GM20000 (cell line): ENCODE data around the gene RPL19.
A peak's percentile ranks its signal among the peaks of the same experiment; 100 is the strongest.

Experiments used
- DNase-seq: peaks from one replicate; pipeline ENCODE4 v3.0.0; 2012; ENCODE audit warnings: low spot score
- TF ChIP-seq, protein P1 (sequence below): IDR thresholded peaks from 2 replicates; pipeline ENCODE4 v1.5.1; 2012; ENCODE audit warnings: mild to moderate bottlenecking, control low read depth; ENCODE audit errors: extremely low read depth, missing control alignments

RPL19 gene

DNA sequence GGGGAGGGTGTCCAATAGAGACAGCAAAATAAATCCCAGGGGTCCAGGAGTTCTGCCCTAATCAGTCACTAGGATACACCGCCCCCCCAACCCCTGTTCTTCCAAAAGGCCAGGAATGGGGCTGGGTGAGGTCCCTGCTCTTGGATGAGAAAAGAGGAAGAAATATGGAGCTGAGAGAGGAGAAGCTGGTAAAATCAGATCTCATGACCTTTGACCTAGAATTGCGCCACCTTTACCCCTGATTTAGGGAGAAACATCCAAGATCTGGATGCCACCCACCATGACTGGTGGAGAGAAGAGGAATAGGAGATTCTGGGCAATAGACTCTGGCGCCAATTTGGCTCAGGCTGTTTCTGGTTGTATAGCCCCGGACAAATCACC lies 1.9 kb upstream of the RPL19 start:
- TF ChIP-seq, protein P1, sequence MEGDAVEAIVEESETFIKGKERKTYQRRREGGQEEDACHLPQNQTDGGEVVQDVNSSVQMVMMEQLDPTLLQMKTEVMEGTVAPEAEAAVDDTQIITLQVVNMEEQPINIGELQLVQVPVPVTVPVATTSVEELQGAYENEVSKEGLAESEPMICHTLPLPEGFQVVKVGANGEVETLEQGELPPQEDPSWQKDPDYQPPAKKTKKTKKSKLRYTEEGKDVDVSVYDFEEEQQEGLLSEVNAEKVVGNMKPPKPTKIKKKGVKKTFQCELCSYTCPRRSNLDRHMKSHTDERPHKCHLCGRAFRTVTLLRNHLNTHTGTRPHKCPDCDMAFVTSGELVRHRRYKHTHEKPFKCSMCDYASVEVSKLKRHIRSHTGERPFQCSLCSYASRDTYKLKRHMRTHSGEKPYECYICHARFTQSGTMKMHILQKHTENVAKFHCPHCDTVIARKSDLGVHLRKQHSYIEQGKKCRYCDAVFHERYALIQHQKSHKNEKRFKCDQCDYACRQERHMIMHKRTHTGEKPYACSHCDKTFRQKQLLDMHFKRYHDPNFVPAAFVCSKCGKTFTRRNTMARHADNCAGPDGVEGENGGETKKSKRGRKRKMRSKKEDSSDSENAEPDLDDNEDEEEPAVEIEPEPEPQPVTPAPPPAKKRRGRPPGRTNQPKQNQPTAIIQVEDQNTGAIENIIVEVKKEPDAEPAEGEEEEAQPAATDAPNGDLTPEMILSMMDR, result no peak
- no peak for DNase-seq

DNA sequence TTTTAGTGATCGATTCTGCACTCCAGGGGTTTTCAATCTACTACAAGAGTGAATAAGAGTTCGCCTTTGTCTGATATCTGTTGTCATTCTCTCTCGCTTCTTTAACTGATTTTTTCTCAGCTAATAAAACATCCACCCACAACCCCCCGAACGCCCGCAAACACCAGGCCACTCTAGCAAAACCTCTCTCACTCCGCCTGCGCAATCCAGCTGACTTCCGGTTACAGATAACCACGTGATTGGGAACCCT lies 338 bp upstream of the RPL19 start:
- DNase-seq, result peak; percentile 96

DNA sequence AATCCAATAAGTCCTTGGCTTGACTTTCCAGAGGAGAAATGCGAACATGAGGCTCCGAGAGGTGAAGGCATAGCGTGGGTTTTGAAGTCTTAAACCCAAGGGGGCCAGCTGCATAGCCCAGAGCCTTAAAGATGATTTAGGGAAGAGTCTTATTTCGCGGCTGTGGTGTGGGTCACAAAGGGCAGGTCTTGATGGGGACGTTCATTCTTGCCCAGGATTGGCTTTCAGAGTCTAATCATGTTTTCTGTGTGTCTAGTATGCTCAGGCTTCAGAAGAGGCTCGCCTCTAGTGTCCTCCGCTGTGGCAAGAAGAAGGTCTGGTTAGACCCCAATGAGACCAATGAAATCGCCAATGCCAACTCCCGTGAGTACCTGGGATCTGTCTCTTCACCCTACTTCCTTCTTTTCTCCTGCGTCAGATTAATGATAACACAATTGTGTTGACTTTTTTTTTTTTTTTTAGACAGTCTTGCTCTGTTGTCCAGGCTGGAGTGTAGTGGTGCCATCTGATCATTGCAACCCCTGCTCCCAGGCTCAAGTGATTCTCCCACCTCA lies 951 bp downstream of the RPL19 start:
- no peak for DNase-seq
- TF ChIP-seq, protein P1, result no peak

More for the DNA sequence above, 338 bp upstream of the RPL19 start:
- TF ChIP-seq, protein P1, result no peak

DNA sequence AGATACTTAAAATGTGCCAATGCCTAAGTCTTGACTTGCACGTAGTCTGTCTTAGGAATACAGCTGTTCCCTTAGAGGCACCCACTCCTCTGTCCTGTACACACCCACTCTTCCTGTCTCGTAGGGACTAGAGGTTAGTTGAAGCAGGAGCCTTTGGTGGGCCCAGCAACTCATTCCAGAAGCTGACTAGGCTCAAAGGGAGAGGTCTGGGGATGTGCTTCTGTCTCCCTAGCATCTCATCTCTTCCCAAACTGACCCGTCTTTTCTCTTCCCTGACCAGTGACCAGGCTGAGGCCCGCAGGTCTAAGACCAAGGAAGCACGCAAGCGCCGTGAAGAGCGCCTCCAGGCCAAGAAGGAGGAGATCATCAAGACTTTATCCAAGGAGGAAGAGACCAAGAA lies 4.2 kb downstream of the RPL19 start:
- TF ChIP-seq, protein P1, result no peak

DNA sequence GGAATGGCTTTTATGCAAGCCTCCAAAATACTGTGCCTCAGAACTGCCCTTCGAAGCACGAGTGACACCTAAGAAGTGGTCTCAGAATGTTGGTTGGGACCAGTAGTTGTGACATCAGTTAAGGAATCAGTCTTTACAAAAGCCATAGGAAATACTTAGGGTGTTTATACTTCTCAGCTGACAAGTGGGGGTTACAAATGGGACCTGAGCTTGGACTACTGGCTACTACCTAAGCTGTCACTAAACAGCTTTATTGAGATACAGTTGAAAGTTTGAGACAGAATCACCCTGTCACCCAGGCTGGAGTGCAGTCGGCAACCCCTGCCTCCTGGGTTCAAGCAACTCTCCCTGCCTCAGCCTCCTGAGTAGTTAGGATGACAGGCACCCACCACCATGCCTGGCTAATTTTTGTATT lies 5.0 kb downstream of the RPL19 start:
- TF ChIP-seq, protein P1, result no peak
- no peak for DNase-seq

More for the DNA sequence above, 4.2 kb downstream of the RPL19 start:
- no peak for DNase-seq

DNA sequence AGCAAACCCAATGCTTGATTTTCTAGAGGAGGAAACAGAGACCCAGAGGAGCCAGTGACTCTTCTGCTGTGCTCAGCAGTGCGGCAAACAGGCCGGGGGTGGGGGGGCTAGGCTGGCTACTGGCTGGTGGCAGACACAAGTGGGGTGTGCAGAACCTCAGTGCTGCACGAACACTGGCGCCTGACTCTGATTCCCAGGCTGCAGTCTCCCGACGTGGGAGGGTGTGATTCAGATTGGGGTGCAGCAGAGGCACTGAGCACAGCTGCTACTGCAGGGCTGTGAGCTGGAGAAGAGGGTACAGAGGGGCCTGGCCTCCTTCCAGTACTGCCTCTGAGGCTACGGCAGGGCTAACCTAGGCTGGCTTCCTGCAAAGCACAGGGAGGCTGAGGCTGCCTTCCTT lies 8.1 kb downstream of the RPL19 start:
- TF ChIP-seq, protein P1, result no peak
- DNase-seq, result no peak

DNA sequence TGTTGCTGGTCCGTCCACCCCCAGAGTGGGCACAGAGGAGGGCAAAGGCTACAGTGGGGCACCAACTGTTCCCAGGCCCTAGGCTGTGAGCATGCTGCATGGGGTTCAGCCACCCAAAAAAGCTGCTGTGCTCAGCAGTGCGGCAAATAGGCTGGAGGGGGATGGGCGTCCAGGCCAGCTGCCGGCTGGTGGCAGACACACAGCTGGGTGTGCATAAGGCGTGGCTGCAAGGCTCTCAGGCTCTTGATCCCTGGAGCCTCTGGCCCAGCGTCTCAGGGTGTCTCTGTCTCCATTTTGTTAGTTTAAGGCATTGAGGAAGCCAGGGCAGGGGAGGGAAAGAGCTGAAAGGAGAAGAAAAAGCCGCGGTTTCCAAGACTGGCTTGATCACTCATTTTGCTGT lies 8.8 kb downstream of the RPL19 start:
- TF ChIP-seq, protein P1, result no peak
- DNase-seq, result peak; percentile 68
